ENCODE measurements around the gene RLF.
"Not testable (repeated sequence)": the region's sequence is repeated elsewhere in the genome, so short reads cannot be mapped to it uniquely, and the experiment has no call there.

Gene RLF

DNA sequence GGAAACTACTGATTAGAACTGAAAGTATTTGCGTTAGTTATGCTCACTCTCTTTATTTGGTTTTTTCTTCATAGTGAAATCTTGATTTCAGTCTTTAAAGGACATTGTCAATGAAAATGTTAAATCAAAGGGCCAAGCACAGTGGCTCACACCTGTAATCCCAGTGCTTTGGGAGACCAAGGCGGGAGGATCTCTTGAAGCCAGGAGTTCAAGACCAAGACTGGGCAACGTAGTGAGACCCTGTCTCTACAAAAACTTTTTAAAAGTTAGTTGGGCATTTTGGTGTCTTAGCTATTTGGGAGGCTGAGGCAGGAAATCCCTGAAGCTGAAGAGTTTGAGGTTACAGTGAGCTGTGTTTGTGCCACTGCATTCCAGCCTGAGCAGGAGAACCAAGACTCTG, 13.6 kb downstream of the RLF start:
- TF ChIP-seq, protein P1, sequence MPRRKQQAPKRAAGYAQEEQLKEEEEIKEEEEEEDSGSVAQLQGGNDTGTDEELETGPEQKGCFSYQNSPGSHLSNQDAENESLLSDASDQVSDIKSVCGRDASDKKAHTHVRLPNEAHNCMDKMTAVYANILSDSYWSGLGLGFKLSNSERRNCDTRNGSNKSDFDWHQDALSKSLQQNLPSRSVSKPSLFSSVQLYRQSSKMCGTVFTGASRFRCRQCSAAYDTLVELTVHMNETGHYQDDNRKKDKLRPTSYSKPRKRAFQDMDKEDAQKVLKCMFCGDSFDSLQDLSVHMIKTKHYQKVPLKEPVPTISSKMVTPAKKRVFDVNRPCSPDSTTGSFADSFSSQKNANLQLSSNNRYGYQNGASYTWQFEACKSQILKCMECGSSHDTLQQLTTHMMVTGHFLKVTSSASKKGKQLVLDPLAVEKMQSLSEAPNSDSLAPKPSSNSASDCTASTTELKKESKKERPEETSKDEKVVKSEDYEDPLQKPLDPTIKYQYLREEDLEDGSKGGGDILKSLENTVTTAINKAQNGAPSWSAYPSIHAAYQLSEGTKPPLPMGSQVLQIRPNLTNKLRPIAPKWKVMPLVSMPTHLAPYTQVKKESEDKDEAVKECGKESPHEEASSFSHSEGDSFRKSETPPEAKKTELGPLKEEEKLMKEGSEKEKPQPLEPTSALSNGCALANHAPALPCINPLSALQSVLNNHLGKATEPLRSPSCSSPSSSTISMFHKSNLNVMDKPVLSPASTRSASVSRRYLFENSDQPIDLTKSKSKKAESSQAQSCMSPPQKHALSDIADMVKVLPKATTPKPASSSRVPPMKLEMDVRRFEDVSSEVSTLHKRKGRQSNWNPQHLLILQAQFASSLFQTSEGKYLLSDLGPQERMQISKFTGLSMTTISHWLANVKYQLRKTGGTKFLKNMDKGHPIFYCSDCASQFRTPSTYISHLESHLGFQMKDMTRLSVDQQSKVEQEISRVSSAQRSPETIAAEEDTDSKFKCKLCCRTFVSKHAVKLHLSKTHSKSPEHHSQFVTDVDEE (CRISPR knock-in tag; IDR thresholded peaks at IDR 0.05), result no peak
- no peak for TF ChIP-seq ZNF70 (CRISPR knock-in tag; IDR thresholded peaks at IDR 0.05)
- TF ChIP-seq, protein P2, sequence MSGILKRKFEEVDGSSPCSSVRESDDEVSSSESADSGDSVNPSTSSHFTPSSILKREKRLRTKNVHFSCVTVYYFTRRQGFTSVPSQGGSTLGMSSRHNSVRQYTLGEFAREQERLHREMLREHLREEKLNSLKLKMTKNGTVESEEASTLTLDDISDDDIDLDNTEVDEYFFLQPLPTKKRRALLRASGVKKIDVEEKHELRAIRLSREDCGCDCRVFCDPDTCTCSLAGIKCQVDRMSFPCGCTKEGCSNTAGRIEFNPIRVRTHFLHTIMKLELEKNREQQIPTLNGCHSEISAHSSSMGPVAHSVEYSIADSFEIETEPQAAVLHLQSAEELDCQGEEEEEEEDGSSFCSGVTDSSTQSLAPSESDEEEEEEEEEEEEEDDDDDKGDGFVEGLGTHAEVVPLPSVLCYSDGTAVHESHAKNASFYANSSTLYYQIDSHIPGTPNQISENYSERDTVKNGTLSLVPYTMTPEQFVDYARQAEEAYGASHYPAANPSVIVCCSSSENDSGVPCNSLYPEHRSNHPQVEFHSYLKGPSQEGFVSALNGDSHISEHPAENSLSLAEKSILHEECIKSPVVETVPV (CRISPR knock-in tag; IDR thresholded peaks at IDR 0.05), result no peak
- TF ChIP-seq PPARA (CRISPR knock-in tag; IDR thresholded peaks at IDR 0.05; ENCODE audit: borderline replicate concordance), result no peak
- no peak for TF ChIP-seq RARB (CRISPR knock-in tag; IDR thresholded peaks at IDR 0.05)
- no peak for TF ChIP-seq OSR1 (CRISPR knock-in tag; IDR thresholded peaks at IDR 0.05)
- ATAC-seq, result no peak

DNA sequence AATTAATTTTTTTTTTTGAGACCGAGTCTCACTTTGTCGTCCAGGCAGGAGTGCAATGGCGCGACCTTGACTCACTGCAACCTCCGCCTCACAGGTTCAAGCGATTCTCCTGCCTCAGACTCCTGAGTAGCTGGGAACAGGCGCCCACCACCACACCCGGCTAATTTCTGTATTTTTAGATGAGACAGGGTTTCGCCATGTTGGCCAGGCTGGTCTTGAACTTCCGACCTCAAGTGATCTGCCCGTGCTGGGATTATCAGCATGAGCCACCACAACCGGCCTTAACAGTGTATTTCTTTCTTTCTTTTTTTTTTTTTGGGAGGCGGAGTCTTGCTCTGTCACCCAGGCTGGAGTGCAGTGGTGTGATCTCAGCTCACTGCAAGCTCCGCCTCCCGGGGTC, 15.8 kb downstream of the RLF start:
- ATAC-seq, result not testable (repeated sequence)

DNA sequence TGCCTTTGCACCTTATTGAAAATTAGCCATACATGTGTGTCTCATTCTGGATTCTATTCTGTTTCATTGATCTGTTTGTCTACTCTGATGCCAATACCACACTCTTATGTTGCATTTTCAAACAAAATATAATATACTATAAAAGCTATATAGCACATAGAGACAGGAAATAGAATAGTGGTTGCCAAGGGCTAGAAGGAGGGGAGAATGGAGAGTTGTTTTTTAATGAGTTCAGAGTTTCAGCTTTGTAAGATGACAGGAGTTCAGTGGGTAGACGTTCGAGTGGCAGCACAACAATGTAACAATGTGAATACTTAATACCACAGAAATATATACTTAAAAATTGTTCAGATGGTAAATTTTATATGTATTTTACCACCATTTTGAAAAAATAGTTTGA, 17.0 kb downstream of the RLF start:
- TF ChIP-seq ARNTL (CRISPR knock-in tag; IDR thresholded peaks at IDR 0.05; ENCODE audit: borderline replicate concordance, low read depth) (no peak), RARB (CRISPR knock-in tag; IDR thresholded peaks at IDR 0.05) (no peak), ZFP30 (CRISPR knock-in tag; IDR thresholded peaks at IDR 0.05) (no peak), ZFP3 (CRISPR knock-in tag; IDR thresholded peaks at IDR 0.05) (no peak), PPARA (CRISPR knock-in tag; IDR thresholded peaks at IDR 0.05; ENCODE audit: borderline replicate concordance) (no peak)
- TF ChIP-seq, protein P3, sequence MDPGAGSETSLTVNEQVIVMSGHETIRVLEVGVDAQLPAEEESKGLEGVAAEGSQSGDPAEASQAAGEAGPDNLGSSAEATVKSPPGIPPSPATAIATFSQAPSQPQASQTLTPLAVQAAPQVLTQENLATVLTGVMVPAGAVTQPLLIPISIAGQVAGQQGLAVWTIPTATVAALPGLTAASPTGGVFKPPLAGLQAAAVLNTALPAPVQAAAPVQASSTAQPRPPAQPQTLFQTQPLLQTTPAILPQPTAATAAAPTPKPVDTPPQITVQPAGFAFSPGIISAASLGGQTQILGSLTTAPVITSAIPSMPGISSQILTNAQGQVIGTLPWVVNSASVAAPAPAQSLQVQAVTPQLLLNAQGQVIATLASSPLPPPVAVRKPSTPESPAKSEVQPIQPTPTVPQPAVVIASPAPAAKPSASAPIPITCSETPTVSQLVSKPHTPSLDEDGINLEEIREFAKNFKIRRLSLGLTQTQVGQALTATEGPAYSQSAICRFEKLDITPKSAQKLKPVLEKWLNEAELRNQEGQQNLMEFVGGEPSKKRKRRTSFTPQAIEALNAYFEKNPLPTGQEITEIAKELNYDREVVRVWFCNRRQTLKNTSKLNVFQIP (CRISPR knock-in tag; IDR thresholded peaks at IDR 0.05; ENCODE audit: borderline replicate concordance, low read depth), result no peak
- TF ChIP-seq, protein P4, sequence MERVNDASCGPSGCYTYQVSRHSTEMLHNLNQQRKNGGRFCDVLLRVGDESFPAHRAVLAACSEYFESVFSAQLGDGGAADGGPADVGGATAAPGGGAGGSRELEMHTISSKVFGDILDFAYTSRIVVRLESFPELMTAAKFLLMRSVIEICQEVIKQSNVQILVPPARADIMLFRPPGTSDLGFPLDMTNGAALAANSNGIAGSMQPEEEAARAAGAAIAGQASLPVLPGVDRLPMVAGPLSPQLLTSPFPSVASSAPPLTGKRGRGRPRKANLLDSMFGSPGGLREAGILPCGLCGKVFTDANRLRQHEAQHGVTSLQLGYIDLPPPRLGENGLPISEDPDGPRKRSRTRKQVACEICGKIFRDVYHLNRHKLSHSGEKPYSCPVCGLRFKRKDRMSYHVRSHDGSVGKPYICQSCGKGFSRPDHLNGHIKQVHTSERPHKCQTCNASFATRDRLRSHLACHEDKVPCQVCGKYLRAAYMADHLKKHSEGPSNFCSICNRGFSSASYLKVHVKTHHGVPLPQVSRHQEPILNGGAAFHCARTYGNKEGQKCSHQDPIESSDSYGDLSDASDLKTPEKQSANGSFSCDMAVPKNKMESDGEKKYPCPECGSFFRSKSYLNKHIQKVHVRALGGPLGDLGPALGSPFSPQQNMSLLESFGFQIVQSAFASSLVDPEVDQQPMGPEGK (CRISPR knock-in tag; IDR thresholded peaks at IDR 0.05; ENCODE audit: borderline replicate concordance), result no peak
- ATAC-seq, result no peak

DNA sequence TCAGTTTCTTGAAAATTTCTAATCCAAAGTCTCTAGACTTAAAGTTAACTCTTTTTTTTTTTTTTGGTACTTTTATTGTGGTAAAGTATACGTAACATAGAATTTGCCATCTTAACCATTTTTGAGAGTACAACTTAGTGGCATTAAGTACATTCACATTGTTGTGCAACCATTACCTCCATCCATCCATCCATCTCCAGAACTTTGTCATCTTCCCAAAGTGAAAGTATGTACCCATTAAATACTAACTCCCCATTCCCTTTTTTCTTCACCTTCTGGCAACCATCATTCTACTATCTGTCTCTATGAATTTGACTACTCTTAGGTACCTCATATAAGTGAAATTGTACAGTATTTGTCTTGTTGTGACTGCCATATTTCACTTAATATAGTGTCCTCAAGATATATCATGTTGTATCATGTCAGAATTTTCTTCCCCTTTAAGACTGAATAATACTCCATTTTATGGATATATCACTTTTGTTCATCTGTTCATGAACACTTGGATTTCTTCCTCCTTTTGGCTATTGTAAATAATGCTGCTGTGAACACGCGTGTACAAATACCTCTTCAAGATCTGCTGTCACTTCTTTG, 18.4 kb downstream of the RLF start:
- TF ChIP-seq, protein P5, sequence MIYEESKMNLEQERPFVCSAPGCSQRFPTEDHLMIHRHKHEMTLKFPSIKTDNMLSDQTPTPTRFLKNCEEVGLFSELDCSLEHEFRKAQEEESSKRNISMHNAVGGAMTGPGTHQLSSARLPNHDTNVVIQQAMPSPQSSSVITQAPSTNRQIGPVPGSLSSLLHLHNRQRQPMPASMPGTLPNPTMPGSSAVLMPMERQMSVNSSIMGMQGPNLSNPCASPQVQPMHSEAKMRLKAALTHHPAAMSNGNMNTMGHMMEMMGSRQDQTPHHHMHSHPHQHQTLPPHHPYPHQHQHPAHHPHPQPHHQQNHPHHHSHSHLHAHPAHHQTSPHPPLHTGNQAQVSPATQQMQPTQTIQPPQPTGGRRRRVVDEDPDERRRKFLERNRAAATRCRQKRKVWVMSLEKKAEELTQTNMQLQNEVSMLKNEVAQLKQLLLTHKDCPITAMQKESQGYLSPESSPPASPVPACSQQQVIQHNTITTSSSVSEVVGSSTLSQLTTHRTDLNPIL (CRISPR knock-in tag; IDR thresholded peaks at IDR 0.05; ENCODE audit: low read depth), result no peak
- no peak for TF ChIP-seq ZNF565 (CRISPR knock-in tag; conservative IDR thresholded peaks at IDR 0.05; ENCODE audit: low read depth)
- no peak for TF ChIP-seq ZFP3 (CRISPR knock-in tag; IDR thresholded peaks at IDR 0.05)
- TF ChIP-seq ESRRG (CRISPR knock-in tag; IDR thresholded peaks at IDR 0.05), result no peak
- no peak for ATAC-seq

DNA sequence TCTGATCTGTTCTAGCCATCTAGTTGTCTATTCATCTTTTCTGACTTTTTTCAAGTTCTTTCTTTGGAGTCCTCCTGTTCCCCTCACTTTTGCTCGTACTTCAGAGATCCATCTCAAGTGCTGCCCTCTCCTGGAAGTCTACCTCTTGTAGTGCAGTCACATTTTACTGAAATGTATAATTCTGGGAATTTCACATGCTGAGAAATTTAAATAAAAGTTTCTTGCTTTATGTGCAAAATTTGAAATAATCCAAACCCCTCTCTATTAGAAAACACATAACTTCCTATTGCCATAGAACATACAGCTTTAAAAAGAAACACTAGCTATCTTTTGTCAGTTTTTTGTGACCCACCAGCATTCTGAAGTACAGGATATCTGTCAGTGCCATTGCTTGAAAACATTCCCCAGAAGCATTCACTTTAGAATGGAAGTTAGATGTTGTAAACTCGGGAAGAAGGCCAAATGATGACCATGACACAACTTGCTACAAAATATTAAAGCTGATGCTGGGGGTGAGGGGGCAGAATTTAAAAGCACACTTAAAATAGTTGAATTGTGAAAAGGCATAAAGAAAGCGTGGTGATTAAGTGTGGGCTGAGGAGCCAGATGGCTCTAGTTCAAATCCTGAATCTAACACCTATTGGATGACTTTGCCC, 22.0 kb downstream of the RLF start:
- peak; percentile 80 for ATAC-seq
- TF ChIP-seq PPARA (CRISPR knock-in tag; IDR thresholded peaks at IDR 0.05; ENCODE audit: borderline replicate concordance), result no peak
- TF ChIP-seq, protein P4 (CRISPR knock-in tag; IDR thresholded peaks at IDR 0.05; ENCODE audit: borderline replicate concordance), result no peak
- TF ChIP-seq ZFP3 (CRISPR knock-in tag; IDR thresholded peaks at IDR 0.05), result no peak
- TF ChIP-seq ARNTL (CRISPR knock-in tag; IDR thresholded peaks at IDR 0.05; ENCODE audit: borderline replicate concordance, low read depth), result no peak
- TF ChIP-seq, protein P5 (CRISPR knock-in tag; IDR thresholded peaks at IDR 0.05; ENCODE audit: low read depth), result no peak
- no peak for TF ChIP-seq ZNF8 (CRISPR knock-in tag; IDR thresholded peaks at IDR 0.05)
- TF ChIP-seq, protein P2 (CRISPR knock-in tag; IDR thresholded peaks at IDR 0.05), result no peak
- no peak for TF ChIP-seq TOX (CRISPR knock-in tag; IDR thresholded peaks at IDR 0.05; ENCODE audit: borderline replicate concordance)
- no peak for TF ChIP-seq ZNF70 (CRISPR knock-in tag; IDR thresholded peaks at IDR 0.05)

Measured in SK-N-SH treated with all-trans-retinoic acid at 6 μM for 48 hours (cell line).